ENCODE data around the gene LAPTM5.

LAPTM5 gene

GRCh38 chr1:30737357-30738039 lies 20.1 kb downstream of the LAPTM5 start:
- Histone ChIP-seq H3K27me3 (no peaks in the 10 kb centered on the region), H3K9me3 (replicated peaks in 1 of 11) (peaks cover 0 to 10% (median 0%) of the 10 kb centered on the region in 11 experiments; a peak in 1 of 22 replicates), H3K36me3 (peaks cover 98 to 99% (median 99%) of the 10 kb centered on the region in 11 experiments), H3K4me1 (peaks cover 84 to 100% (median 99%) of the 10 kb centered on the region in 10 experiments), H3K4me2 (peak overlapping the region in 9 of 11 experiments; percentile 46 to 69 (median 65); a peak in 15 of 22 replicates), H3K4me3 (no peak overlapping the region), H3K27ac (peak overlapping the region in 9 of 11 experiments; percentile 5 to 57 (median 40); a peak in 13 of 22 replicates), H4K20me1 (peaks cover 95 to 100% (median 100%) of the 10 kb centered on the region in 11 experiments), H3K9ac (peak overlapping the region in 5 of 11 experiments; percentile 9 to 37 (median 14); a peak in 4 of 22 replicates)
- no peak for TF ChIP-seq Cebpa-rat (IDR thresholded peaks at IDR 0.05)

- peaks cover 83 to 100% (median 99%) of the 10 kb centered on the region in 10 experiments for H3K4me1 ChIP-seq
- no peaks in the 10 kb centered on the region for H3K27me3 ChIP-seq
- peak overlapping the region in 9 of 11 experiments; percentile 11 to 96 (median 48); a peak in 13 of 22 replicates for H3K4me2 ChIP-seq
- H3K9me3 ChIP-seq (replicated peaks in 1 of 11), result peaks cover 0 to 10% (median 0%) of the 10 kb centered on the region in 11 experiments; a peak in 1 of 22 replicates
- TF ChIP-seq Cebpa-rat (IDR thresholded peaks at IDR 0.05), result no peak
- H3K9ac ChIP-seq, result peak overlapping the region in 6 of 11 experiments; percentile 12 to 25 (median 16); a peak in 10 of 22 replicates
- peak overlapping the region in 5 of 11 experiments; percentile 13 to 57 (median 32); a peak in 6 of 22 replicates for H3K27ac ChIP-seq
- H3K4me3 ChIP-seq, result no peak overlapping the region
- H3K36me3 ChIP-seq, result peaks cover 83 to 85% (median 84%) of the 10 kb centered on the region in 11 experiments
- peaks cover 81 to 97% (median 86%) of the 10 kb centered on the region in 11 experiments for H4K20me1 ChIP-seq
Measured at GRCh38 chr1:30735668-30736498, 21.7 kb downstream of the LAPTM5 start.

- peaks cover 74 to 97% (median 83%) of the 10 kb centered on the region in 11 experiments for H4K20me1 ChIP-seq
Measured at GRCh38 chr1:30735124-30735523, 22.4 kb downstream of the LAPTM5 start.

GRCh38 chr1:30734580-30734979 lies 23.0 kb downstream of the LAPTM5 start:
- peak overlapping the region in 9 of 11 experiments; percentile 21 to 99 (median 69); a peak in 16 of 22 replicates for H3K4me2 ChIP-seq
- peak overlapping the region in 3 of 11 experiments; percentile 13 to 25 (median 15); a peak in 4 of 22 replicates for H3K9ac ChIP-seq
- H3K27ac ChIP-seq, result peak overlapping the region in 5 of 11 experiments; percentile 62 to 78 (median 75); a peak in 6 of 22 replicates
- no peak for TF ChIP-seq Cebpa-rat (IDR thresholded peaks at IDR 0.05)
- H3K4me1 ChIP-seq, result peaks cover 85 to 100% (median 99%) of the 10 kb centered on the region in 10 experiments
- H3K9me3 ChIP-seq (replicated peaks in 1 of 11), result peaks cover 0 to 10% (median 0%) of the 10 kb centered on the region in 11 experiments; a peak in 1 of 22 replicates
- H3K27me3 ChIP-seq, result peaks cover 0 to 3% (median 0%) of the 10 kb centered on the region in 11 experiments; a peak in 1 of 22 replicates
- peaks cover 71 to 97% (median 82%) of the 10 kb centered on the region in 11 experiments for H4K20me1 ChIP-seq
- H3K36me3 ChIP-seq, result peaks cover 72 to 74% (median 73%) of the 10 kb centered on the region in 11 experiments
- no peak overlapping the region for H3K4me3 ChIP-seq

More at GRCh38 chr1:30735124-30735523, 22.4 kb downstream of the LAPTM5 start:
- H3K36me3 ChIP-seq, result peaks cover 78 to 79% (median 78%) of the 10 kb centered on the region in 11 experiments
- H3K27ac ChIP-seq, result peak overlapping the region in 3 of 11 experiments; percentile 57 to 67 (median 62); a peak in 3 of 22 replicates
- H3K4me1 ChIP-seq, result peaks cover 85 to 100% (median 99%) of the 10 kb centered on the region in 10 experiments
- peaks cover 0 to 10% (median 0%) of the 10 kb centered on the region in 11 experiments; a peak in 1 of 22 replicates for H3K9me3 ChIP-seq (replicated peaks in 1 of 11)
- no peaks in the 10 kb centered on the region for H3K27me3 ChIP-seq
- H3K4me3 ChIP-seq, result no peak overlapping the region
- H3K4me2 ChIP-seq, result peak overlapping the region in 9 of 11 experiments; percentile 11 to 96 (median 48); a peak in 13 of 22 replicates
- TF ChIP-seq Cebpa-rat (IDR thresholded peaks at IDR 0.05), result no peak
- H3K9ac ChIP-seq, result peak overlapping the region in 5 of 11 experiments; percentile 13 to 30 (median 25); a peak in 5 of 22 replicates

- TF ChIP-seq Cebpa-rat (IDR thresholded peaks at IDR 0.05), result no peak
- Histone ChIP-seq H3K27me3 (peaks cover 0 to 3% (median 0%) of the 10 kb centered on the region in 11 experiments; a peak in 1 of 22 replicates), H3K4me3 (no peak overlapping the region), H4K20me1 (peaks cover 67 to 96% (median 77%) of the 10 kb centered on the region in 11 experiments), H3K27ac (peak overlapping the region in 6 of 11 experiments; percentile 2 to 78 (median 71); a peak in 10 of 22 replicates), H3K4me2 (peak overlapping the region in 9 of 11 experiments; percentile 11 to 99 (median 69); a peak in 17 of 22 replicates), H3K9me3 (replicated peaks in 1 of 11) (peaks cover 0 to 9% (median 0%) of the 10 kb centered on the region in 11 experiments; a peak in 1 of 22 replicates), H3K4me1 (peaks cover 85 to 100% (median 99%) of the 10 kb centered on the region in 10 experiments), H3K36me3 (peaks cover 68 to 69% (median 68%) of the 10 kb centered on the region in 11 experiments), H3K9ac (peak overlapping the region in 4 of 11 experiments; percentile 13 to 32 (median 28); a peak in 3 of 22 replicates)
Measured at GRCh38 chr1:30734106-30734505, 23.5 kb downstream of the LAPTM5 start.

- no peak for TF ChIP-seq Cebpa-rat (IDR thresholded peaks at IDR 0.05)
- H3K27me3 ChIP-seq, result peaks cover 0 to 3% (median 0%) of the 10 kb centered on the region in 11 experiments; a peak in 1 of 22 replicates
- peak overlapping the region in 3 of 11 experiments; percentile 26 to 32 (median 31); a peak in 5 of 22 replicates for H3K9ac ChIP-seq
- H3K4me2 ChIP-seq, result peak overlapping the region in 9 of 11 experiments; percentile 11 to 99 (median 69); a peak in 17 of 22 replicates
- H3K4me1 ChIP-seq, result peaks cover 85 to 100% (median 99%) of the 10 kb centered on the region in 10 experiments
- peak overlapping the region in 6 of 11 experiments; percentile 50 to 78 (median 71); a peak in 11 of 22 replicates for H3K27ac ChIP-seq
- peaks cover 0 to 3% (median 0%) of the 10 kb centered on the region in 11 experiments; a peak in 1 of 22 replicates for H3K9me3 ChIP-seq (replicated peaks in 1 of 11)
- H3K4me3 ChIP-seq, result no peak overlapping the region
- H4K20me1 ChIP-seq, result peaks cover 61 to 96% (median 76%) of the 10 kb centered on the region in 11 experiments
- H3K36me3 ChIP-seq, result peaks cover 61 to 63% (median 62%) of the 10 kb centered on the region in 11 experiments
Measured at GRCh38 chr1:30733493-30733892, 24.1 kb downstream of the LAPTM5 start.

- peak overlapping the region in 10 of 11 experiments; percentile 34 to 78 (median 67); a peak in 18 of 22 replicates for H3K27ac ChIP-seq
- H4K20me1 ChIP-seq, result peaks cover 51 to 93% (median 65%) of the 10 kb centered on the region in 11 experiments
- H3K4me3 ChIP-seq, result 0 out of 20 replicates have a peak overlapping the region, but pooled peaks of 1 of the 10 experiments have one; percentile 1
- peak in 5 of 11 experiments; percentile 11 to 87 (median 55); a peak in 6 of 22 replicates for TF ChIP-seq Cebpa-rat (IDR thresholded peaks at IDR 0.05)
- peak overlapping the region; percentile 35 to 99 (median 88); a peak in 21 of 22 replicates for H3K4me2 ChIP-seq
- peaks cover 0 to 3% (median 0%) of the 10 kb centered on the region in 11 experiments; a peak in 1 of 22 replicates for H3K27me3 ChIP-seq
- H3K36me3 ChIP-seq, result peaks cover 51 to 52% (median 51%) of the 10 kb centered on the region in 11 experiments
- H3K9ac ChIP-seq, result peak overlapping the region in 8 of 11 experiments; percentile 28 to 63 (median 55); a peak in 15 of 22 replicates
- H3K9me3 ChIP-seq (replicated peaks in 1 of 11), result no peaks in the 10 kb centered on the region
- peaks cover 85 to 100% (median 99%) of the 10 kb centered on the region in 10 experiments for H3K4me1 ChIP-seq
Measured at GRCh38 chr1:30732277-30732996, 25.1 kb downstream of the LAPTM5 start.
